Measurements from ENCODE around the gene CYP19A1. TPM values are rescaled to one million over a fixed set of nuclear protein-coding genes. Genes with fewer than 3 reads are reported as not detected.

CYP19A1 gene
- total RNA-seq, 1 experiment from 2014 or later = not detected

DNA sequence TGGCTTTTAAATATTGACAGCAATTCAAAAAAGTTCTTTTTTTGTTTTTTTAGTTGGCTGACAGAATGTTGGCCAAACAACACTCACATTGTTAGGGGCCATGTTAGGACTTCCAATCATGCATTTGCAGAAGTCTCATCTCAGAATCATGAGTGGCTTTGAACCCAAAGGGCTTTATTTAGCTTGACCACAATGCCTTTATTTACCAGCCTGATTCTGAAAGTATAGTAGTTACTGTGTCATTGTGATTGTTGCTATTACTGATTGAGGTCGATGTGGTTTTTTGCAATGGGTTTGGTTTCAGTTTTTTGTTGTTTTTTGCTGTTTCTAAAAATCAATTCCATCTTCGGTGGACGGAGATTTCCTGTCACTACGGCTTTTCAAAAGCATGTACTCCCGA is 10.3 kb upstream of the CYP19A1 start:
- no TSS peak for BruUV-seq (replicated peaks)
- TF ChIP-seq POLR2A (IDR thresholded peaks at IDR 0.05; ENCODE audit: borderline replicate concordance, extremely low read depth, insufficient read depth, insufficient read length) (no peak), CTCF (IDR thresholded peaks at IDR 0.05 in 2 of 3, conservative IDR thresholded peaks at IDR 0.05 in 1 of 3; ENCODE audit: borderline replicate concordance in 1 of 3, insufficient read depth in 1 of 3, low read depth in 2 of 3, low read length in 2 of 3) (no peak), ZFX (IDR thresholded peaks at IDR 0.05) (no peak), SP1 (IDR thresholded peaks at IDR 0.05; ENCODE audit: low read depth) (no peak), CBX3 (IDR thresholded peaks at IDR 0.05; ENCODE audit: low read depth) (no peak), JUND (IDR thresholded peaks at IDR 0.05) (no peak), EZH2 (IDR thresholded peaks at IDR 0.05) (no peak), CEBPB (IDR thresholded peaks at IDR 0.05; ENCODE audit: low read depth) (no peak), POLR2AphosphoS5 (IDR thresholded peaks at IDR 0.05; ENCODE audit: low read depth, low read length) (no peak), TCF7L2 (IDR thresholded peaks at IDR 0.05; ENCODE audit: borderline replicate concordance, extremely low read depth, insufficient read depth, insufficient read length) (no peak)
- TF ChIP-seq, protein P1, sequence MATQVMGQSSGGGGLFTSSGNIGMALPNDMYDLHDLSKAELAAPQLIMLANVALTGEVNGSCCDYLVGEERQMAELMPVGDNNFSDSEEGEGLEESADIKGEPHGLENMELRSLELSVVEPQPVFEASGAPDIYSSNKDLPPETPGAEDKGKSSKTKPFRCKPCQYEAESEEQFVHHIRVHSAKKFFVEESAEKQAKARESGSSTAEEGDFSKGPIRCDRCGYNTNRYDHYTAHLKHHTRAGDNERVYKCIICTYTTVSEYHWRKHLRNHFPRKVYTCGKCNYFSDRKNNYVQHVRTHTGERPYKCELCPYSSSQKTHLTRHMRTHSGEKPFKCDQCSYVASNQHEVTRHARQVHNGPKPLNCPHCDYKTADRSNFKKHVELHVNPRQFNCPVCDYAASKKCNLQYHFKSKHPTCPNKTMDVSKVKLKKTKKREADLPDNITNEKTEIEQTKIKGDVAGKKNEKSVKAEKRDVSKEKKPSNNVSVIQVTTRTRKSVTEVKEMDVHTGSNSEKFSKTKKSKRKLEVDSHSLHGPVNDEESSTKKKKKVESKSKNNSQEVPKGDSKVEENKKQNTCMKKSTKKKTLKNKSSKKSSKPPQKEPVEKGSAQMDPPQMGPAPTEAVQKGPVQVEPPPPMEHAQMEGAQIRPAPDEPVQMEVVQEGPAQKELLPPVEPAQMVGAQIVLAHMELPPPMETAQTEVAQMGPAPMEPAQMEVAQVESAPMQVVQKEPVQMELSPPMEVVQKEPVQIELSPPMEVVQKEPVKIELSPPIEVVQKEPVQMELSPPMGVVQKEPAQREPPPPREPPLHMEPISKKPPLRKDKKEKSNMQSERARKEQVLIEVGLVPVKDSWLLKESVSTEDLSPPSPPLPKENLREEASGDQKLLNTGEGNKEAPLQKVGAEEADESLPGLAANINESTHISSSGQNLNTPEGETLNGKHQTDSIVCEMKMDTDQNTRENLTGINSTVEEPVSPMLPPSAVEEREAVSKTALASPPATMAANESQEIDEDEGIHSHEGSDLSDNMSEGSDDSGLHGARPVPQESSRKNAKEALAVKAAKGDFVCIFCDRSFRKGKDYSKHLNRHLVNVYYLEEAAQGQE (IDR thresholded peaks at IDR 0.05; ENCODE audit: low read depth) = no peak
- TF ChIP-seq, protein P2, sequence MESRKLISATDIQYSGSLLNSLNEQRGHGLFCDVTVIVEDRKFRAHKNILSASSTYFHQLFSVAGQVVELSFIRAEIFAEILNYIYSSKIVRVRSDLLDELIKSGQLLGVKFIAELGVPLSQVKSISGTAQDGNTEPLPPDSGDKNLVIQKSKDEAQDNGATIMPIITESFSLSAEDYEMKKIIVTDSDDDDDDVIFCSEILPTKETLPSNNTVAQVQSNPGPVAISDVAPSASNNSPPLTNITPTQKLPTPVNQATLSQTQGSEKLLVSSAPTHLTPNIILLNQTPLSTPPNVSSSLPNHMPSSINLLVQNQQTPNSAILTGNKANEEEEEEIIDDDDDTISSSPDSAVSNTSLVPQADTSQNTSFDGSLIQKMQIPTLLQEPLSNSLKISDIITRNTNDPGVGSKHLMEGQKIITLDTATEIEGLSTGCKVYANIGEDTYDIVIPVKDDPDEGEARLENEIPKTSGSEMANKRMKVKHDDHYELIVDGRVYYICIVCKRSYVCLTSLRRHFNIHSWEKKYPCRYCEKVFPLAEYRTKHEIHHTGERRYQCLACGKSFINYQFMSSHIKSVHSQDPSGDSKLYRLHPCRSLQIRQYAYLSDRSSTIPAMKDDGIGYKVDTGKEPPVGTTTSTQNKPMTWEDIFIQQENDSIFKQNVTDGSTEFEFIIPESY (IDR thresholded peaks at IDR 0.05; ENCODE audit: extremely low read depth, insufficient replicate concordance, low read length) = no peak
- DNase-seq (ENCODE audit: low read depth, low spot score) = no peak
- H4K20me1 ChIP-seq (ENCODE audit: insufficient read depth) = no peaks in the 10 kb centered on the region
- CTCF ChIA-PET = no interaction called here
- H3K36me3 ChIP-seq (ENCODE audit: control insufficient read depth in 1 of 2, insufficient read depth in 2 of 2, low read length in 2 of 2) = no peaks in the 10 kb centered on the region
- H3K9me3 ChIP-seq (ENCODE audit: control insufficient read depth in 1 of 2, insufficient read depth in 1 of 2, low read depth in 1 of 2, low read length in 2 of 2) = no peaks in the 10 kb centered on the region
- H3K4me3 ChIP-seq (replicated peaks in 1 of 2; ENCODE audit: low read depth in 1 of 2, low read length in 2 of 2) = no peak overlapping the region
- POLR2A ChIA-PET = no interaction called here
- no peak overlapping the region for H3K9ac ChIP-seq (ENCODE audit: low read length)
- no peak for ATAC-seq
- no peaks in the 10 kb centered on the region for H3K79me2 ChIP-seq (ENCODE audit: insufficient read depth, low read length)
- H3K4me2 ChIP-seq (ENCODE audit: low read length) = no peak overlapping the region
- 0 out of 2 replicates have a peak, but pooled peaks cover 2% of the 10 kb centered on the region for H3K27me3 ChIP-seq (ENCODE audit: insufficient read depth, low read length)
- H3K4me1 ChIP-seq (ENCODE audit: control insufficient read depth in 1 of 2, insufficient read depth in 2 of 2, low read length in 2 of 2) = no peaks in the 10 kb centered on the region
- no peak overlapping the region for H3K27ac ChIP-seq (ENCODE audit: low read depth, low read length)
- intact Hi-C loops (cut with micrococcal nuclease) = no loop called here
- no peaks in the 10 kb centered on the region for H3K9me2 ChIP-seq (ENCODE audit: insufficient read depth)
- RAD21 ChIA-PET (ENCODE audit: low non-redundant PET in 1 of 2, low total read pairs in 2 of 2, uncharacterized antibody in 2 of 2, unreplicated experiment in 2 of 2) = no interaction called here
- H2AFZ ChIP-seq (ENCODE audit: low read depth, low read length, poor library complexity, severe bottlenecking) = no peak overlapping the region
